Measurements from ENCODE around the gene SIGMAR1.

DNA sequence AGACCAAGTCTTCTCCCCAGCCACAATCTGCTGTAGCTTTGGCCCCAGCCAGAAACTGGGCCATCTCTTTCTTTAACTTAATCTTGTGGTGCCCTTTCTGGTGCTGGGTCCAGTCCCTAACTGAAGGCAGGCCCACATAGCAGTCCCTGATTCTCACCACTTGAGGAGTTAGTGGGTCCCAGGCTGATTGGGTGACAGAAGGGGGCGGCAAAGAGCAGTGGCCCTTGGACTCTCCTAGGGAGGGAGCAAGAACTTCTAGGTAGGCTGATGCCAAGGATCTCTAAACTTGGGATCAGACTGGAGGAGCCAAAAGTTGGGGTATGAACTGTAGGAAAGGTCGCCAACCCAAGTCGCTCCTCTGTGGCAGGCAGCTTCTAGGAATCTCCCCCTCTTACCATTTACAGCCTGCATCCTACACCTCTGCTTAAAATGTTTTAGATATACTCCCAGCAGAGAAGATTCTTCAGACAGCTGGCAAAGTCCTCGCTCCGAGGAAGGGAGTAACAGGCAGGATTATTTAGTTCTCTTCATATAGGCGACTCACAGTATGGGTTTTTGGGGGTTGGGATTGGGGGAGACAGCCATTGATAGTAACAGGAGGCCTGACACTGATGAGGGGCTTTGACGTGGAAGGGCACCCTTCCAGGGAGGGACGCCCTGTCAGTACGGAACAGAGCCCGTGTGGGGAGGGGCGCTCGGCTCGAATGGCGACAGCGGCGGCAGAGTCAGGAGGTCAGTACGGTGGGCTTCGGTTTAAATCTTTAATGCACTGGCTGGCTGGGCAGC, 26.9 kb upstream of the SIGMAR1 start:
- TF ChIP-seq, protein P1, sequence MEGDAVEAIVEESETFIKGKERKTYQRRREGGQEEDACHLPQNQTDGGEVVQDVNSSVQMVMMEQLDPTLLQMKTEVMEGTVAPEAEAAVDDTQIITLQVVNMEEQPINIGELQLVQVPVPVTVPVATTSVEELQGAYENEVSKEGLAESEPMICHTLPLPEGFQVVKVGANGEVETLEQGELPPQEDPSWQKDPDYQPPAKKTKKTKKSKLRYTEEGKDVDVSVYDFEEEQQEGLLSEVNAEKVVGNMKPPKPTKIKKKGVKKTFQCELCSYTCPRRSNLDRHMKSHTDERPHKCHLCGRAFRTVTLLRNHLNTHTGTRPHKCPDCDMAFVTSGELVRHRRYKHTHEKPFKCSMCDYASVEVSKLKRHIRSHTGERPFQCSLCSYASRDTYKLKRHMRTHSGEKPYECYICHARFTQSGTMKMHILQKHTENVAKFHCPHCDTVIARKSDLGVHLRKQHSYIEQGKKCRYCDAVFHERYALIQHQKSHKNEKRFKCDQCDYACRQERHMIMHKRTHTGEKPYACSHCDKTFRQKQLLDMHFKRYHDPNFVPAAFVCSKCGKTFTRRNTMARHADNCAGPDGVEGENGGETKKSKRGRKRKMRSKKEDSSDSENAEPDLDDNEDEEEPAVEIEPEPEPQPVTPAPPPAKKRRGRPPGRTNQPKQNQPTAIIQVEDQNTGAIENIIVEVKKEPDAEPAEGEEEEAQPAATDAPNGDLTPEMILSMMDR (IDR thresholded peaks at IDR 0.05) = peak; percentile 72 to 84 (median 80)
- no peak for TF ChIP-seq POLR2A (IDR thresholded peaks at IDR 0.05)

All from uterus (tissue), 2 donors.